ENCODE results near the gene PKIB.

GRCh38 chr6:122610690-122611455 lies 668 bp downstream of the PKIB start:
- TF ChIP-seq CTCF (IDR thresholded peaks at IDR 0.05; ENCODE audit: low read depth, low read length, missing input control) (peak; percentile 30), EGR1 (IDR thresholded peaks at IDR 0.05; ENCODE audit: low read depth in 2 of 2) (no peak), FOXA1 (IDR thresholded peaks at IDR 0.05) (no peak), RXRA (IDR thresholded peaks at IDR 0.05) (peak in 1 of 2 donors; percentile 13), SP1 (IDR thresholded peaks at IDR 0.05) (no peak), GABPA (IDR thresholded peaks at IDR 0.05 in 1 of 2, conservative IDR thresholded peaks at IDR 0.05 in 1 of 2) (no peak), NR2F2 (IDR thresholded peaks at IDR 0.05) (no peak)
- TF ChIP-seq, protein P1, sequence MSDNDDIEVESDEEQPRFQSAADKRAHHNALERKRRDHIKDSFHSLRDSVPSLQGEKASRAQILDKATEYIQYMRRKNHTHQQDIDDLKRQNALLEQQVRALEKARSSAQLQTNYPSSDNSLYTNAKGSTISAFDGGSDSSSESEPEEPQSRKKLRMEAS (IDR thresholded peaks at IDR 0.05): no peak
- TF ChIP-seq, protein P2, sequence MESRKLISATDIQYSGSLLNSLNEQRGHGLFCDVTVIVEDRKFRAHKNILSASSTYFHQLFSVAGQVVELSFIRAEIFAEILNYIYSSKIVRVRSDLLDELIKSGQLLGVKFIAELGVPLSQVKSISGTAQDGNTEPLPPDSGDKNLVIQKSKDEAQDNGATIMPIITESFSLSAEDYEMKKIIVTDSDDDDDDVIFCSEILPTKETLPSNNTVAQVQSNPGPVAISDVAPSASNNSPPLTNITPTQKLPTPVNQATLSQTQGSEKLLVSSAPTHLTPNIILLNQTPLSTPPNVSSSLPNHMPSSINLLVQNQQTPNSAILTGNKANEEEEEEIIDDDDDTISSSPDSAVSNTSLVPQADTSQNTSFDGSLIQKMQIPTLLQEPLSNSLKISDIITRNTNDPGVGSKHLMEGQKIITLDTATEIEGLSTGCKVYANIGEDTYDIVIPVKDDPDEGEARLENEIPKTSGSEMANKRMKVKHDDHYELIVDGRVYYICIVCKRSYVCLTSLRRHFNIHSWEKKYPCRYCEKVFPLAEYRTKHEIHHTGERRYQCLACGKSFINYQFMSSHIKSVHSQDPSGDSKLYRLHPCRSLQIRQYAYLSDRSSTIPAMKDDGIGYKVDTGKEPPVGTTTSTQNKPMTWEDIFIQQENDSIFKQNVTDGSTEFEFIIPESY (IDR thresholded peaks at IDR 0.05): no peak
